Osteocyte (in vitro differentiated cells): ENCODE data around the gene STUM. TPM values are rescaled to one million over a fixed set of nuclear protein-coding genes. Genes with fewer than 3 reads are reported as not detected.
"Not testable (repeated sequence)": the region's sequence is repeated elsewhere in the genome, so short reads cannot be mapped to it uniquely, and the experiment has no call there.

Source experiments
- DNase-seq: peaks from one replicate; pipeline ENCODE4 v3.0.0; 2021; ENCODE audit warnings: mixed read lengths; ENCODE audit not compliant: unreplicated experiment; ENCODE audit errors: extremely low spot score
- H3K27ac Mint-ChIP-seq: one replicate; pipeline ENCODE4 v1.8.0; 2021; ENCODE audit warnings: mild to moderate bottlenecking, mixed read lengths; ENCODE audit not compliant: unreplicated experiment
- H3K27me3 Mint-ChIP-seq: one replicate; pipeline ENCODE4 v1.8.0; 2021; ENCODE audit warnings: mixed read lengths; ENCODE audit not compliant: unreplicated experiment
- H3K36me3 Mint-ChIP-seq: one replicate; pipeline ENCODE4 v1.8.0; 2021; ENCODE audit warnings: mixed read lengths; ENCODE audit not compliant: unreplicated experiment
- H3K4me1 Mint-ChIP-seq: one replicate; pipeline ENCODE4 v1.8.0; 2021; ENCODE audit warnings: mixed read lengths; ENCODE audit not compliant: unreplicated experiment
- H3K4me3 Mint-ChIP-seq: one replicate; pipeline ENCODE4 v1.8.0; 2021; ENCODE audit warnings: mild to moderate bottlenecking, moderate library complexity, mixed read lengths; ENCODE audit not compliant: unreplicated experiment
- H3K9me3 Mint-ChIP-seq: one replicate; pipeline ENCODE4 v1.8.0; 2021; ENCODE audit warnings: mixed read lengths; ENCODE audit not compliant: unreplicated experiment
- total RNA-seq: library from RNA; stranded (reverse); gene quantifications from 2 replicates; pipeline ENCODE4 v1.2.1, GENCODE V29; 2021
- TF ChIP-seq, protein P1 (sequence below): fragments of 200-600 bp; sonication (generic); IDR thresholded peaks from 2 replicates; pipeline ENCODE4 v1.5.0; 2021; ENCODE audit warnings: antibody characterized with exemption, mild to moderate bottlenecking, moderate library complexity

STUM gene
- total RNA-seq, 1 donor from 2014 or later = 0.35 TPM

DNA sequence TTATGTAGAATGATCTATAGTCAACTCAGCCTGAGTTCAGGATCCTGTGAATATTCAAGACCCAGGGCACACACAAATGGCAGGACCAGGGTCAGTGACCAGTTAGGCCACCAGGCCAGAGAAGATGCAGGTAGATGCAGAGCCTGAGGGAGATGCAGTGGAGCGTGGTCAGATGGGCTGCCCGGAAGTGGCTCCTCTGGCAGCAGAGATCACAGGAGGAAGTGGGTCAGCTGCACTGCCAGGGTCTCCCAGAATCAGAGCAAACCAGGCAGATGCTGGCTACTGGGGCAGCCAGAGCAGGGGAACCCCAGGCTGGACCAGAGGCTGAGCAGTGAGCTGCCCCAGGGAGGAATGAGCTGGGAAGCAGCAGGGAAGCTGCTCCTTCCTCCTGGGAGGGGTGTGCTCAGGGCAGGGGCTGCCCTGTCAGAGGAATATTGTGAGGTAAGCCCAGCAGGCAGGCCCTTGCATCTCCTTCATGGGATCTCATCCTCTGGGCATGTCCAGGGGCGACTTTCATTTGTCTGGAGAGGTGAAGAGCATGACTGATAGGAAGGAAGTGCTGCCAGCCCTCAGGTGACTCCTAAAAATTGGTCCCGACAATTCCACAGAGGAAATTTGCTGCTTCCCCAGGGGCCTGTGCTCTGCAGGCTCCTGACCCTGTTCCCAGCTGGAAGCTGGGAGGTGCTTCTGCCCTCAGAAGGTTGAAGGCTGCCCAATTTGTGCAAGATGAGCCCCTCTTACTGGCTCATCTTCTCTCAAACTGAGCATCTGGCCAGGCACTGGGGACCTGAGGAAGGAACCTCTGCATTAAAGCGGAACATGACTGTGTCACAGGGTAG lies 49.3 kb downstream of the STUM start:
- DNase-seq = no peak
- Mint-ChIP-seq H3K9me3 (peaks cover 7% of the 10 kb centered on the region), H3K27ac (no peak overlapping the region), H3K36me3 (no peaks in the 10 kb centered on the region), H3K27me3 (peaks cover 41% of the 10 kb centered on the region), H3K4me1 (peaks cover 18% of the 10 kb centered on the region), H3K4me3 (no peak overlapping the region)
- TF ChIP-seq, protein P1, sequence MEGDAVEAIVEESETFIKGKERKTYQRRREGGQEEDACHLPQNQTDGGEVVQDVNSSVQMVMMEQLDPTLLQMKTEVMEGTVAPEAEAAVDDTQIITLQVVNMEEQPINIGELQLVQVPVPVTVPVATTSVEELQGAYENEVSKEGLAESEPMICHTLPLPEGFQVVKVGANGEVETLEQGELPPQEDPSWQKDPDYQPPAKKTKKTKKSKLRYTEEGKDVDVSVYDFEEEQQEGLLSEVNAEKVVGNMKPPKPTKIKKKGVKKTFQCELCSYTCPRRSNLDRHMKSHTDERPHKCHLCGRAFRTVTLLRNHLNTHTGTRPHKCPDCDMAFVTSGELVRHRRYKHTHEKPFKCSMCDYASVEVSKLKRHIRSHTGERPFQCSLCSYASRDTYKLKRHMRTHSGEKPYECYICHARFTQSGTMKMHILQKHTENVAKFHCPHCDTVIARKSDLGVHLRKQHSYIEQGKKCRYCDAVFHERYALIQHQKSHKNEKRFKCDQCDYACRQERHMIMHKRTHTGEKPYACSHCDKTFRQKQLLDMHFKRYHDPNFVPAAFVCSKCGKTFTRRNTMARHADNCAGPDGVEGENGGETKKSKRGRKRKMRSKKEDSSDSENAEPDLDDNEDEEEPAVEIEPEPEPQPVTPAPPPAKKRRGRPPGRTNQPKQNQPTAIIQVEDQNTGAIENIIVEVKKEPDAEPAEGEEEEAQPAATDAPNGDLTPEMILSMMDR = no peak

- Mint-ChIP-seq H3K4me3 (no peak overlapping the region), H3K27ac (no peak overlapping the region), H3K27me3 (peaks cover 37% of the 10 kb centered on the region), H3K36me3 (no peaks in the 10 kb centered on the region), H3K9me3 (peaks cover 7% of the 10 kb centered on the region), H3K4me1 (peaks cover 24% of the 10 kb centered on the region)
- no peak for DNase-seq
- TF ChIP-seq, protein P1 = no peak
Measured at GRCh38 chr1:226598455-226598849, 49.9 kb downstream of the STUM start.

- not testable (repeated sequence) for H3K4me3 Mint-ChIP-seq, H3K27ac Mint-ChIP-seq, DNase-seq, H3K36me3 Mint-ChIP-seq, H3K9me3 Mint-ChIP-seq
- Mint-ChIP-seq H3K27me3 (peaks cover 32% of the 10 kb centered on the region), H3K4me1 (peaks cover 28% of the 10 kb centered on the region)
Measured at GRCh38 chr1:226598955-226599354, 50.4 kb downstream of the STUM start.

DNA sequence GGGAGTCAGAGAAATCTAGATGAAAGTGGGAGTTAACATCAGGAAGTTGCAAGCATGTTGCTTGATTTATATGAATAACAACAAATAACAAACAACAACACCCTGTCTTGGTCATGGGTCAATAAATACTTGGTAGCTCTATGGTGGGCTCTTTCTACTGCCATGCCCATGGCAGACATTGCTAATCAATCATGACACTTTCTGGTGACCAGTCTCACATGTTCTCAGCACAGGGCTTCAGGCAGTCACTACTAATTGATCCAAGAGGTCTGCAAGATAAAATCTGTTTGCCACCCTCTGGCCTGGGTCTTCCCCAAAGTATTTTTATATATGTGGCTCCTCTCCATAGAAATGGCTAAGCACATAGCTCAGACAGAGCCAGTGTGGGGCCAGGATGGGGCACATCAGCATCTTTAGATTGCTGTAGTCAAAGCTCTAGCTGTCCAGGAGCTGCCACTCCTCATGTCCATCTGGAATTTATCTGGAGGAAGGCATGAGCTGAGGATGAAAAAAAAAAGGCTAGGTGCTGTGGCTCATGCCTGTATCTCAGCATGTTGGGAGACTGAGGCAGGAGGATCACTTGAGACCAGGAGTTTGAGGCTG lies 51.2 kb downstream of the STUM start:
- H3K4me3 Mint-ChIP-seq = no peak overlapping the region
- H3K27me3 Mint-ChIP-seq = peaks cover 27% of the 10 kb centered on the region
- peaks cover 7% of the 10 kb centered on the region for H3K9me3 Mint-ChIP-seq
- TF ChIP-seq, protein P1 = no peak
- H3K4me1 Mint-ChIP-seq = peaks cover 36% of the 10 kb centered on the region
- H3K36me3 Mint-ChIP-seq = no peaks in the 10 kb centered on the region
- H3K27ac Mint-ChIP-seq = no peak overlapping the region
- DNase-seq = no peak

DNA sequence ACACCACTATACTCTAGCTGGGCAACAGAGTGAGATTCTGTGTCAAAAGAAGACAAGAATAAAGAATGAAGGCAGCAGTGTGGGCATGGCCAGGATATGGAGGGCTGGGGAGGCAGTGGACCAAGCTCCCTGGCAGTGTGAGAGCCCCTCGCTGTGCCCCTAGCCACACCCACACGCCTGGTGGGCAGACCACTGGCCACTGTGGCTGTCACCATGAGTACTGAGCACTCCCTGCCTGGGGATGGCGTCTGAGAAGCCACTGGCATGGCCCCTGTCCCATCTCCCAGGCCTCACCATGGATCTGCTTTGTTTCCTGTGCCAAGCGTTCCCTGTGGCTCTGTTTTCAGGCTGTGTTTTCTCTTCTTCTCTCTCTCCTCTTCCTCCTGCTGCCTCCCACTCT lies 51.7 kb downstream of the STUM start:
- H3K4me1 Mint-ChIP-seq = peaks cover 41% of the 10 kb centered on the region
- no peak overlapping the region for H3K27ac Mint-ChIP-seq
- H3K27me3 Mint-ChIP-seq = peaks cover 27% of the 10 kb centered on the region
- no peak overlapping the region for H3K4me3 Mint-ChIP-seq
- no peaks in the 10 kb centered on the region for H3K36me3 Mint-ChIP-seq
- TF ChIP-seq, protein P1 = no peak
- H3K9me3 Mint-ChIP-seq = peaks cover 7% of the 10 kb centered on the region
- no peak for DNase-seq
